Smooth muscle cell (in vitro differentiated cells): Measurements from ENCODE around the gene VPREB3. TPM values are rescaled to one million over a fixed set of nuclear protein-coding genes. Genes with fewer than 3 reads are reported as not detected.

Experiments
- DNase-seq: peaks from one replicate; lab custom pipeline; 2025; ENCODE audit not compliant: unreplicated experiment; lab: John Stamatoyannopoulos, UW
- H2AFZ ChIP-seq: fragments of 200-600 bp; sonication (generic); 2 replicates; pipeline ENCODE4 v1.6.0; 2016; ENCODE audit warnings: antibody characterized with exemption, low read depth, mild to moderate bottlenecking
- H3F3A ChIP-seq: fragments of 200-600 bp; sonication (generic); 2 replicates; pipeline ENCODE4 v1.6.0; 2017; ENCODE audit warnings: antibody characterized with exemption, low read depth
- H3K27ac ChIP-seq: fragments of 200-600 bp; sonication (generic); 2 replicates; pipeline ENCODE4 v1.5.1; 2016; ENCODE audit warnings: low read depth, mild to moderate bottlenecking
- H3K27me3 ChIP-seq: fragments of 200-600 bp; sonication (generic); 2 replicates; pipeline ENCODE4 v1.6.1; 2016; ENCODE audit warnings: low read depth, mild to moderate bottlenecking
- H3K36me3 ChIP-seq: fragments of 200-600 bp; sonication (generic); 2 replicates; pipeline ENCODE4 v1.5.1; 2016; ENCODE audit warnings: low read depth
- H3K4me1 ChIP-seq: fragments of 200-600 bp; sonication (generic); 2 replicates; pipeline ENCODE4 v1.5.1; 2016; ENCODE audit warnings: low read depth
- H3K4me2 ChIP-seq: fragments of 200-600 bp; sonication (generic); 2 replicates; pipeline ENCODE4 v1.6.0; 2016; ENCODE audit warnings: mild to moderate bottlenecking
- H3K4me3 ChIP-seq: fragments of 200-600 bp; sonication (generic); 2 replicates; pipeline ENCODE4 v1.5.1; 2016; ENCODE audit warnings: mild to moderate bottlenecking
- H3K79me2 ChIP-seq: fragments of 200-600 bp; sonication (generic); 2 replicates; pipeline ENCODE4 v1.6.0; 2016; ENCODE audit warnings: low read depth, mild to moderate bottlenecking
- H3K9ac ChIP-seq: fragments of 200-600 bp; sonication (generic); 2 replicates; pipeline ENCODE4 v1.6.0; 2016; ENCODE audit warnings: low read depth
- H3K9me3 ChIP-seq: fragments of 200-600 bp; sonication (generic); replicated peaks from 2 replicates; pipeline ENCODE4 v1.5.1; 2016; ENCODE audit warnings: low read depth
- H4K20me1 ChIP-seq: fragments of 200-600 bp; sonication (generic); 2 replicates; pipeline ENCODE4 v1.6.0; 2016; ENCODE audit warnings: low read depth
- WGBS: methylation state at CpG from one replicate; pipeline ENCODE4 v1.1.7; 2016; ENCODE audit warnings: low lambda C conversion rate; 5-methylcytosine and 5-hydroxymethylcytosine counted together
- polyA plus RNA-seq: library from polyadenylated mRNA; unstranded; fragments of >200 nt; fragmentation: Nextera tagmentation; extraction: Ambion mirVana; gene quantifications from 2 replicates; pipeline ENCODE4 v1.2.1, GENCODE V29; 2016
- total RNA-seq: library from RNA; depleted of rRNA; stranded (reverse); fragments of >200 nt; gene quantifications from 2 replicates; pipeline ENCODE4 v1.2.3, GENCODE V29; 2014
- TF ChIP-seq, protein P1 (sequence below): fragments of 200-600 bp; sonication (generic); IDR thresholded peaks from 2 replicates; pipeline ENCODE4 v1.5.1; 2017; ENCODE audit warnings: borderline replicate concordance, mild to moderate bottlenecking, antibody characterized with exemption; ENCODE audit not compliant: insufficient read depth, poor library complexity, severe bottlenecking

VPREB3 gene
- total and polyA plus RNA-seq, 2 experiments from 2014 or later = not detected

DNA sequence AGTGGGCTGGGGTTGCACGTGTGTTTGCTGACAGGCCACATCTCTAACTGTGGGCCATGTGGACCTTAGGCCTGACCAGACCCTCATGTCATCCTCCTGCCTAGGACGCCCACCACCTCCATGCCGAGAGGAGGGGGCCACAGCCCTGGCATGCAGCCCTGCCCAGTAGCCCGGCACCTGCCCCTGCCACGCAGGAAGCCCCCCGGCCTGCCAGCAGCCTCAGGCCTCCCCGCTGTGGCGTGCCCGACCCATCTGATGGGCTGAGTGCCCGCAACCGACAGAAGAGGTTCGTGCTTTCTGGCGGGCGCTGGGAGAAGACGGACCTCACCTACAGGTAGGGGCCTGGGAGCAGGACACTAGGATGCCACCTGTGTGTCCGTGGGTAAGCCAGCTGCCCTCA is 24.9 kb upstream of the VPREB3 start:
- Histone ChIP-seq H3K9me3 (no peaks in the 10 kb centered on the region), H2AFZ (no peak overlapping the region), H3F3A (no peaks in the 10 kb centered on the region), H3K79me2 (no peaks in the 10 kb centered on the region), H3K36me3 (no peaks in the 10 kb centered on the region), H3K9ac (no peak overlapping the region), H3K27ac (no peak overlapping the region), H3K4me3 (no peak overlapping the region), H3K4me1 (peaks cover 4% of the 10 kb centered on the region), H3K4me2 (no peak overlapping the region), H3K27me3 (no peaks in the 10 kb centered on the region), H4K20me1 (no peaks in the 10 kb centered on the region)
- 99% methylated on average over 16 of the region's 16 CpGs for WGBS
- no peak for DNase-seq
- TF ChIP-seq, protein P1, sequence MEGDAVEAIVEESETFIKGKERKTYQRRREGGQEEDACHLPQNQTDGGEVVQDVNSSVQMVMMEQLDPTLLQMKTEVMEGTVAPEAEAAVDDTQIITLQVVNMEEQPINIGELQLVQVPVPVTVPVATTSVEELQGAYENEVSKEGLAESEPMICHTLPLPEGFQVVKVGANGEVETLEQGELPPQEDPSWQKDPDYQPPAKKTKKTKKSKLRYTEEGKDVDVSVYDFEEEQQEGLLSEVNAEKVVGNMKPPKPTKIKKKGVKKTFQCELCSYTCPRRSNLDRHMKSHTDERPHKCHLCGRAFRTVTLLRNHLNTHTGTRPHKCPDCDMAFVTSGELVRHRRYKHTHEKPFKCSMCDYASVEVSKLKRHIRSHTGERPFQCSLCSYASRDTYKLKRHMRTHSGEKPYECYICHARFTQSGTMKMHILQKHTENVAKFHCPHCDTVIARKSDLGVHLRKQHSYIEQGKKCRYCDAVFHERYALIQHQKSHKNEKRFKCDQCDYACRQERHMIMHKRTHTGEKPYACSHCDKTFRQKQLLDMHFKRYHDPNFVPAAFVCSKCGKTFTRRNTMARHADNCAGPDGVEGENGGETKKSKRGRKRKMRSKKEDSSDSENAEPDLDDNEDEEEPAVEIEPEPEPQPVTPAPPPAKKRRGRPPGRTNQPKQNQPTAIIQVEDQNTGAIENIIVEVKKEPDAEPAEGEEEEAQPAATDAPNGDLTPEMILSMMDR = no peak

DNA sequence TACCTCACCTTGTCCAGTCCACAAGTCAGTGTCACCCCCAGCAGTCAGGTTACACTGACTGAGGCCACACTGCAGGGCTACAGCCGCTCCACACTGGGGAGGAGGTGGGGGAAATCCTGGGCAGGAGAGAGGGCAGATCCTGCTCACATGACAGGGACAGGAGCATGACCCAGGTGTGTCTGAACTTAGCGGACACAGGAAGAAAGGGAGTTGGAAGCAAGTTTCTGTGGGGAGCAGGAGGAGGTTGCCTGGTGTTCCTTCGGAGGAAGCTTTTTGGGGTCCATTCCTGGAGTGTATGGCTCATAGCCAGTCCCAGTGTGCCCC is 24.3 kb upstream of the VPREB3 start:
- 94% methylated on average over 3 of the region's 3 CpGs for WGBS
- no peak for DNase-seq
- no peak overlapping the region for H2AFZ ChIP-seq

DNA sequence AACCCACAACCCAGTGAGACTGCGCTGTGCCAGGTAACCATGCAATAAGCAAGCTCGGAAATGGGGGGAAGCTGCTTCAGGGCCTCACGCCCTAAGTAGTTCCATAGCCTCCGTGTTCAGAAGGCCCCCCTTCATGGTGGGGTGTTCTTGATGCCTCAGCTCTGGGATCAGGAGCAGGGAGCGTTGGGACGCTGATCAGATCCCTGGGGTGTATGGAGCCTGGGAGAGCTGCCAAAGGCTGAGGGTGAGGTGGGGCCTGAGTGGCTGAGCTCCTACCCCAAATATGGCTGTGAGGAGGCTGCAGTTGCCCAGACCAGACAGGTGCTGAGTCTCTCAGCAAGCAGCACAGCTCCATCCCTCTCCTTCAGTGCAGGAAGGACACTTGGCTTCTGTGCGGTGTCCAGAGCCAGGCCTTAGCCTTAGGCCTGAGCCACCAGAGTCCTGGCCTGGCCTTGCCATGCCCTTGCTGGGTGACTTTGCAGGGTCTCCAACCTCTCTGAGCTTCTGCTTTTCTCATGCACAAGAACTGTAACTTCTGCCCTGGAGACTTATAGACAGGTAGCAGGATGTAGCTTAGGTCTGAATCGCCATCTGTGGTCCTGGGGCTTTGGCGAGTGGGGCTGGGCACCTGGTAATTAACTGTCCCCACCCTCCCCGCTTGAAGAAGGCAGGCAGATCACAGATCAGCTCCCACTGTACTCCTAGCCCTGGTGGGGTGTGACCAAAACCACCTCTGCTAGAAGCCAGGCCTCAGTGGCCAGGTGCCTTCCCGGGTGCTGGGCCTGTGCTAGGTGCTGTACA is 23.8 kb upstream of the VPREB3 start:
- DNase-seq = no peak
- no peak overlapping the region for H3K27ac ChIP-seq
- no peak overlapping the region for H3K4me3 ChIP-seq
- no peaks in the 10 kb centered on the region for H3K36me3 ChIP-seq
- no peaks in the 10 kb centered on the region for H4K20me1 ChIP-seq
- no peak overlapping the region for H3K4me2 ChIP-seq
- no peak overlapping the region for H2AFZ ChIP-seq
- H3K4me1 ChIP-seq = peaks cover 4% of the 10 kb centered on the region
- WGBS = 95% methylated on average over 11 of the region's 11 CpGs
- no peaks in the 10 kb centered on the region for H3K79me2 ChIP-seq
- TF ChIP-seq, protein P1 = no peak
- no peaks in the 10 kb centered on the region for H3K9me3 ChIP-seq
- H3K9ac ChIP-seq = no peak overlapping the region
- H3F3A ChIP-seq = no peaks in the 10 kb centered on the region
- H3K27me3 ChIP-seq = no peaks in the 10 kb centered on the region

More for the DNA sequence above, 24.3 kb upstream of the VPREB3 start:
- Histone ChIP-seq H3K36me3 (no peaks in the 10 kb centered on the region), H3K27me3 (no peaks in the 10 kb centered on the region), H3K4me2 (no peak overlapping the region), H3K4me3 (no peak overlapping the region), H4K20me1 (no peaks in the 10 kb centered on the region), H3K9ac (no peak overlapping the region), H3F3A (no peaks in the 10 kb centered on the region), H3K27ac (no peak overlapping the region), H3K4me1 (peaks cover 4% of the 10 kb centered on the region), H3K9me3 (no peaks in the 10 kb centered on the region), H3K79me2 (no peaks in the 10 kb centered on the region)
- TF ChIP-seq, protein P1 = no peak
